H9 (cell line): ENCODE data around the gene GPD2. TPM values are rescaled to one million over a fixed set of nuclear protein-coding genes. Genes with fewer than 3 reads are reported as not detected.

Experiments
- DNase-seq: peaks from one replicate; pipeline ENCODE4 v3.0.0-alpha.2; 2017
- H2AFZ ChIP-seq: one replicate; pipeline ENCODE4 v1.6.1; 2013; ENCODE audit warnings: mild to moderate bottlenecking, low read length, control low read depth, moderate library complexity
- H2AK5ac ChIP-seq: 2 replicates; pipeline ENCODE4 v1.6.1; 2013; ENCODE audit warnings: low read length, control low read depth, mixed read lengths; ENCODE audit not compliant: insufficient read length
- H2BK120ac ChIP-seq: one replicate; pipeline ENCODE4 v1.6.1; 2013; ENCODE audit warnings: low read depth, mild to moderate bottlenecking, low read length, control low read depth, inconsistent platforms; ENCODE audit not compliant: poor library complexity, severe bottlenecking
- H2BK12ac ChIP-seq: 2 replicates; pipeline ENCODE4 v1.6.1; 2013; ENCODE audit warnings: low read length, control low read depth, mixed read lengths, low read depth; ENCODE audit not compliant: insufficient read length
- H2BK15ac ChIP-seq: 2 replicates; pipeline ENCODE4 v1.6.1; 2013; ENCODE audit warnings: low read depth, low read length, control low read depth
- H2BK20ac ChIP-seq: one replicate; pipeline ENCODE4 v1.6.1; 2013; ENCODE audit warnings: low read depth, mild to moderate bottlenecking, low read length, control low read depth, inconsistent platforms; ENCODE audit not compliant: poor library complexity, severe bottlenecking
- H2BK5ac ChIP-seq: 2 replicates; pipeline ENCODE4 v1.6.1; 2013; ENCODE audit warnings: low read length, control low read depth, mixed read lengths; ENCODE audit not compliant: insufficient read length
- H3K14ac ChIP-seq: 2 replicates; pipeline ENCODE4 v1.6.1; 2013; ENCODE audit warnings: low read length, control low read depth; ENCODE audit not compliant: insufficient read depth
- H3K18ac ChIP-seq: 2 replicates; pipeline ENCODE4 v1.6.1; 2013; ENCODE audit warnings: low read depth, mild to moderate bottlenecking, mixed read lengths, low read length, control low read depth; ENCODE audit not compliant: insufficient read length
- H3K23ac ChIP-seq: 2 replicates; pipeline ENCODE4 v1.6.1; 2013; ENCODE audit warnings: low read length, control low read depth, mixed read lengths, low read depth; ENCODE audit not compliant: insufficient read length
- H3K23me2 ChIP-seq: 2 replicates; pipeline ENCODE4 v1.6.1; 2013; ENCODE audit warnings: low read depth, mild to moderate bottlenecking, mixed read lengths, low read length, control low read depth; ENCODE audit not compliant: insufficient read length, poor library complexity, severe bottlenecking
- H3K27ac ChIP-seq: 2 replicates; pipeline ENCODE4 v1.5.1; 2013; ENCODE audit warnings: low read length, control low read depth, mixed read lengths, low read depth; ENCODE audit not compliant: insufficient read length
- H3K27me3 ChIP-seq: 2 replicates; pipeline ENCODE4 v1.6.1; 2013; ENCODE audit warnings: low read length, control low read depth, inconsistent platforms; ENCODE audit not compliant: insufficient read depth
- H3K4ac ChIP-seq: 2 replicates; pipeline ENCODE4 v1.6.1; 2013; ENCODE audit warnings: low read depth, mild to moderate bottlenecking, control low read depth, inconsistent platforms, low read length, moderate library complexity
- H3K4me1 ChIP-seq: 2 replicates; pipeline ENCODE4 v1.6.1; 2013; ENCODE audit warnings: low read length, control low read depth, inconsistent platforms; ENCODE audit not compliant: insufficient read depth
- H3K4me2 ChIP-seq: 2 replicates; pipeline ENCODE4 v1.6.1; 2013; ENCODE audit warnings: low read length, control low read depth, mixed read lengths; ENCODE audit not compliant: insufficient read length, insufficient read depth
- H3K56ac ChIP-seq: 2 replicates; pipeline ENCODE4 v1.6.1; 2013; ENCODE audit warnings: low read depth, mild to moderate bottlenecking, mixed read lengths, low read length, control low read depth; ENCODE audit not compliant: insufficient read length
- H3K79me1 ChIP-seq: 2 replicates; pipeline ENCODE4 v1.6.1; 2013; ENCODE audit warnings: low read depth, mild to moderate bottlenecking, moderate library complexity, low read length, control low read depth, inconsistent platforms; ENCODE audit not compliant: insufficient read depth, poor library complexity, severe bottlenecking
- H3K79me2 ChIP-seq: 2 replicates; pipeline ENCODE4 v1.6.1; 2013; ENCODE audit warnings: low read length, control low read depth, inconsistent platforms; ENCODE audit not compliant: insufficient read depth
- H3K9ac ChIP-seq: 2 replicates; pipeline ENCODE4 v1.6.1; 2013; ENCODE audit warnings: low read length, control low read depth, mixed read lengths; ENCODE audit not compliant: insufficient read length; ENCODE audit errors: extremely low read depth
- H3K9me3 ChIP-seq: one replicate; pipeline ENCODE4 v1.6.1; 2013; ENCODE audit warnings: low read depth, low read length, inconsistent platforms; ENCODE audit not compliant: control insufficient read depth
- H3T11ph ChIP-seq: one replicate; pipeline ENCODE4 v1.6.1; 2013; ENCODE audit warnings: mild to moderate bottlenecking, low read length, control low read depth, inconsistent platforms
- H4K20me1 ChIP-seq: one replicate; pipeline ENCODE4 v1.6.1; 2013; ENCODE audit not compliant: control insufficient read depth, insufficient read length, insufficient read depth
- H4K5ac ChIP-seq: 2 replicates; pipeline ENCODE4 v1.6.1; 2013; ENCODE audit warnings: low read depth, mild to moderate bottlenecking, mixed read lengths, low read length, control low read depth; ENCODE audit not compliant: insufficient read length
- H4K8ac ChIP-seq: replicated peaks from 2 replicates; pipeline ENCODE4 v1.6.1; 2013; ENCODE audit warnings: low read length, control low read depth, mixed read lengths, low read depth; ENCODE audit not compliant: insufficient read length
- H4K91ac ChIP-seq: 2 replicates; pipeline ENCODE4 v1.6.1; 2013; ENCODE audit warnings: low read depth, mild to moderate bottlenecking, moderate library complexity, mixed read lengths, low read length, control low read depth; ENCODE audit not compliant: insufficient read length
- H3K27ac Mint-ChIP-seq, 3 experiments: 2 replicates in 2 of 3; 3 replicates in 1 of 3; pipeline ENCODE4 v1.8.0; 2020 to 2021; ENCODE audit warnings: mixed read lengths in 3 of 3, mild to moderate bottlenecking in 1 of 3, moderate library complexity in 1 of 3
- H3K27me3 Mint-ChIP-seq: 2 replicates; pipeline ENCODE4 v1.8.0; 2021; ENCODE audit warnings: low read depth, mild to moderate bottlenecking, moderate library complexity, mixed read lengths
- H3K36me3 Mint-ChIP-seq, 3 experiments: 2 replicates in 2 of 3; 3 replicates in 1 of 3; pipeline ENCODE4 v1.8.0; 2020 to 2021; ENCODE audit warnings: low read depth in 3 of 3, mixed read lengths in 3 of 3; ENCODE audit not compliant: insufficient read depth in 1 of 3
- H3K4me1 Mint-ChIP-seq, 2 experiments: 2 replicates each; pipeline ENCODE4 v1.8.0; 2020; ENCODE audit warnings: mixed read lengths in 2 of 2
- H3K4me3 Mint-ChIP-seq, 2 experiments: 2 replicates in 1 of 2; 3 replicates in 1 of 2; pipeline ENCODE4 v1.8.0; 2020 to 2021; ENCODE audit warnings: mild to moderate bottlenecking in 2 of 2, mixed read lengths in 2 of 2, moderate library complexity in 1 of 2
- H3K9me3 Mint-ChIP-seq, 2 experiments: 2 replicates in 1 of 2; 3 replicates in 1 of 2; pipeline ENCODE4 v1.8.0; 2020; ENCODE audit warnings: mild to moderate bottlenecking in 2 of 2, mixed read lengths in 2 of 2, moderate library complexity in 1 of 2
- CTCF ChIP-seq: fragments of 200-600 bp; sonication (generic); conservative IDR thresholded peaks from 3 replicates; pipeline ENCODE4 v1.8.0; 2021; ENCODE audit warnings: antibody characterized with exemption, mild to moderate bottlenecking
- WGBS: extraction: QIAGEN DNeasy Blood & Tissue Kit; methylation state at CpG from one replicate; pipeline ENCODE4 v1.1.7; 2013; ENCODE audit warnings: missing lambda C conversion rate, low lambda C conversion rate, mixed read lengths; ENCODE audit not compliant: insufficient read length; ENCODE audit errors: extremely low coverage; 5-methylcytosine and 5-hydroxymethylcytosine counted together
- total RNA-seq: library from RNA; stranded (reverse); gene quantifications from 2 replicates; pipeline ENCODE4 v1.2.1, GENCODE V29; 2021

GPD2 gene
- total RNA-seq, 1 experiment from 2014 or later: 46.0 TPM

GRCh38 chr2:156563994-156564753 lies 128.0 kb downstream of the GPD2 start:
- Histone ChIP-seq H3K79me2 (no peaks in the 10 kb centered on the region), H2BK20ac (no peak overlapping the region), H2BK15ac (no peak overlapping the region), H4K91ac (no peak overlapping the region), H3K56ac (no peak overlapping the region), H4K5ac (no peak overlapping the region), H3K18ac (no peak overlapping the region), H4K8ac (no peak overlapping the region), H3K27me3 (no peaks in the 10 kb centered on the region), H3K4me2 (no peak overlapping the region), H2AFZ (no peak overlapping the region), H3K23me2 (no peaks in the 10 kb centered on the region), H3K27ac (no peak overlapping the region), H3K23ac (no peak overlapping the region), H2BK5ac (no peak overlapping the region), H3K9me3 (no peaks in the 10 kb centered on the region), H4K20me1 (no peaks in the 10 kb centered on the region), H3K14ac (no peak overlapping the region), H2AK5ac (no peak overlapping the region), H3K9ac (no peak overlapping the region), H2BK120ac (no peak overlapping the region), H3K79me1 (no peaks in the 10 kb centered on the region), H2BK12ac (no peak overlapping the region), H3K4me1 (peaks cover 2% of the 10 kb centered on the region), H3T11ph (no peak overlapping the region), H3K4ac (no peak overlapping the region)
- Mint-ChIP-seq H3K4me3 (no peak overlapping the region), H3K9me3 (no peaks in the 10 kb centered on the region), H3K27ac (no peak overlapping the region), H3K36me3 (no peaks in the 10 kb centered on the region; a peak in 1 of 7 replicates), H3K4me1 (peaks cover 14 to 15% of the 10 kb centered on the region in 2 experiments), H3K27me3 (no peaks in the 10 kb centered on the region)
- no peak for TF ChIP-seq CTCF
- DNase-seq: no peak
- WGBS: no CpG with 5 or more reads among the region's 4 CpGs
